ENCODE data around the gene MYBPH.

Gene MYBPH

GRCh38 chr1:203129501-203130231 lies 46.0 kb downstream of the MYBPH start:
- DNase-seq (ENCODE audit: low spot score): no peak

GRCh38 chr1:203128716-203129500 lies 46.7 kb downstream of the MYBPH start:
- DNase-seq (ENCODE audit: low spot score): no peak

GRCh38 chr1:203128431-203128715 lies 47.3 kb downstream of the MYBPH start:
- DNase-seq (ENCODE audit: low spot score): no peak

- DNase-seq (ENCODE audit: low spot score): peak; percentile 87
These were observed 47.8 kb downstream of the MYBPH start, which contains the start of gene ADORA1 for GRCh38 chr1:203127666-203128430. TSS of gene ADORA1 (plus strand) at chr1:203127726. CDS start at chr1:203128842, 1,116 bp downstream.

- peak; percentile 42 for DNase-seq (ENCODE audit: low spot score)
These were observed 48.6 kb downstream of the MYBPH start for GRCh38 chr1:203126866-203127665.

- DNase-seq (ENCODE audit: low spot score): peak; percentile 72
These were observed 49.3 kb downstream of the MYBPH start for GRCh38 chr1:203126151-203126865.

GRCh38 chr1:203124546-203125317 lies 50.9 kb downstream of the MYBPH start:
- no peak for DNase-seq (ENCODE audit: low spot score)

- no peak for DNase-seq (ENCODE audit: low spot score)
These were observed 51.6 kb downstream of the MYBPH start for GRCh38 chr1:203124011-203124410.

GRCh38 chr1:203122159-203122558 lies 53.5 kb downstream of the MYBPH start:
- no peak for DNase-seq (ENCODE audit: low spot score)

- no peak for DNase-seq (ENCODE audit: low spot score)
These were observed 54.2 kb downstream of the MYBPH start for GRCh38 chr1:203121186-203122015.

- DNase-seq (ENCODE audit: low spot score): no peak
These were observed 55.1 kb downstream of the MYBPH start for GRCh38 chr1:203120325-203121153.

All from GM03348 (cell line).